ENCODE data around the gene SNED1. TPM values are rescaled to one million over a fixed set of nuclear protein-coding genes. Genes with fewer than 3 reads are reported as not detected.

The SNED1 gene
- total and polyA plus RNA-seq, 2 experiments from 2014 or later, result 1.5 to 2.8 TPM

- no peak for TF ChIP-seq ZNF462 (CRISPR knock-in tag; IDR thresholded peaks at IDR 0.05)
- no peak for TF ChIP-seq EZH2 (IDR thresholded peaks at IDR 0.05; ENCODE audit: low read depth, unreplicated experiment)
- TF ChIP-seq ZNF331 (CRISPR knock-in tag; IDR thresholded peaks at IDR 0.05; ENCODE audit: low read depth), result no peak
- no peak for TF ChIP-seq CTCF (conservative IDR thresholded peaks at IDR 0.05; ENCODE audit: low read depth in 2 of 2)
- no peak for TF ChIP-seq POLR2AphosphoS5 (IDR thresholded peaks at IDR 0.05; ENCODE audit: low read depth)
Measured at GRCh38 chr2:240955306-240956170, 42.9 kb upstream of the SNED1 start (continued).

Data from GM23338 (cell line).